MM.1S (cell line): Measurements from ENCODE around the gene HYAL1.

Experiments used
- DNase-seq: peaks from one replicate; pipeline ENCODE4 v3.0.0-alpha.2; 2015
- H2AFZ ChIP-seq: fragments of 300-600 bp; sonication (generic); 2 replicates; pipeline ENCODE4 v1.6.0; 2016; ENCODE audit warnings: antibody characterized with exemption, low read length
- H3F3A ChIP-seq: fragments of 300-600 bp; sonication (generic); 2 replicates; pipeline ENCODE4 v1.6.1; 2016; ENCODE audit warnings: mild to moderate bottlenecking, antibody characterized with exemption, low read length, moderate library complexity, mixed read lengths; ENCODE audit not compliant: insufficient read depth
- H3K27ac ChIP-seq: fragments of 300-600 bp; sonication (generic); 2 replicates; pipeline ENCODE4 v1.5.1; 2016; ENCODE audit warnings: mild to moderate bottlenecking, low read length
- H3K27me3 ChIP-seq: fragments of 300-600 bp; sonication (generic); replicated peaks from 2 replicates; pipeline ENCODE4 v1.6.0; 2016; ENCODE audit warnings: low read length; ENCODE audit not compliant: insufficient read depth
- H3K36me3 ChIP-seq: fragments of 300-600 bp; sonication (generic); replicated peaks from 2 replicates; pipeline ENCODE4 v1.6.1; 2016; ENCODE audit warnings: mild to moderate bottlenecking, low read length, mixed read lengths; ENCODE audit not compliant: insufficient read depth
- H3K4me1 ChIP-seq: fragments of 300-600 bp; sonication (generic); 2 replicates; pipeline ENCODE4 v1.6.1; 2016; ENCODE audit warnings: low read length, mixed read lengths
- H3K4me2 ChIP-seq: fragments of 300-600 bp; sonication (generic); 2 replicates; pipeline ENCODE4 v1.6.0; 2016; ENCODE audit warnings: low read depth, low read length
- H3K4me3 ChIP-seq: fragments of 300-600 bp; sonication (generic); 2 replicates; pipeline ENCODE4 v1.5.1; 2016; ENCODE audit warnings: low read length, mixed read lengths
- H3K79me2 ChIP-seq: fragments of 300-600 bp; sonication (generic); 2 replicates; pipeline ENCODE4 v1.6.1; 2016; ENCODE audit warnings: mixed run types, low read length, mixed read lengths
- H3K9ac ChIP-seq: fragments of 300-600 bp; sonication (generic); 2 replicates; pipeline ENCODE4 v1.6.1; 2016; ENCODE audit warnings: low read length, mixed read lengths
- H3K9me2 ChIP-seq: fragments of 300-600 bp; sonication (generic); replicated peaks from 2 replicates; pipeline ENCODE4 v1.6.1; 2016; ENCODE audit warnings: mild to moderate bottlenecking, low read length, mixed read lengths; ENCODE audit not compliant: insufficient read depth
- H3K9me3 ChIP-seq: fragments of 300-600 bp; sonication (generic); replicated peaks from 2 replicates; pipeline ENCODE4 v1.6.1; 2016; ENCODE audit warnings: mild to moderate bottlenecking, low read length, mixed read lengths; ENCODE audit not compliant: insufficient read depth
- H4K20me1 ChIP-seq: fragments of 300-600 bp; sonication (generic); 2 replicates; pipeline ENCODE4 v1.6.1; 2016; ENCODE audit warnings: mild to moderate bottlenecking, low read length, moderate library complexity, mixed read lengths; ENCODE audit not compliant: insufficient read depth
- EZH2 ChIP-seq: fragments of 300-600 bp; sonication (generic); optimal IDR thresholded peaks from 2 replicates; pipeline ENCODE3; 2017; ENCODE audit warnings: low read depth, mild to moderate bottlenecking, antibody characterized with exemption, low read length, mixed read lengths
- EZH2phosphoT487 ChIP-seq: fragments of 300-600 bp; sonication (generic); IDR thresholded peaks from 2 replicates; pipeline ENCODE4 v1.6.1; 2018; ENCODE audit warnings: antibody characterized with exemption, low read length
- TF ChIP-seq, protein P1 (sequence below): fragments of 300-600 bp; sonication (generic); IDR thresholded peaks from 2 replicates; pipeline ENCODE4 v1.5.1; 2016; ENCODE audit warnings: antibody characterized with exemption, low read length, mixed read lengths

The HYAL1 gene

DNA sequence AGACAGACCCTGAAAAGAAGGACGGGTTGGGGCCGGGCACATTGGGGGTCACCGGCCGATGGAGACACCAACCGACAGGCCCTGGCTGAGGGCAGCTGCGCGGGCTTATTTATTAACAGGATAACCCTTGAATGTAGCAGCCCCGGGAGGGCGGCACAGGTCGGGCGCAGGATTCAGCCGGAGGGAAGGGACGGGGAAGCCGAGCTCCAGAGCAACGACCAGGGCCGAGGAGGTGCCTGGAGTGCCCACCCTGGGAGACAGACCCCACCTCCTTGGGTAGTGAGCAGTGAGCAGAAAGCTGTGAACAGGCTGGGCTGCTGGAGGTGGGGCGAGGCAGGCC, 26.6 kb downstream of the HYAL1 start:
- no peak for DNase-seq
- no peaks in the 10 kb centered on the region for H3K79me2 ChIP-seq
- H2AFZ ChIP-seq = no peak overlapping the region
- H3K27me3 ChIP-seq = peaks cover 61% of the 10 kb centered on the region
- no peak overlapping the region for H3K4me2 ChIP-seq
- TF ChIP-seq EZH2phosphoT487 = no peak
- no peak for TF ChIP-seq EZH2
- TF ChIP-seq, protein P1, sequence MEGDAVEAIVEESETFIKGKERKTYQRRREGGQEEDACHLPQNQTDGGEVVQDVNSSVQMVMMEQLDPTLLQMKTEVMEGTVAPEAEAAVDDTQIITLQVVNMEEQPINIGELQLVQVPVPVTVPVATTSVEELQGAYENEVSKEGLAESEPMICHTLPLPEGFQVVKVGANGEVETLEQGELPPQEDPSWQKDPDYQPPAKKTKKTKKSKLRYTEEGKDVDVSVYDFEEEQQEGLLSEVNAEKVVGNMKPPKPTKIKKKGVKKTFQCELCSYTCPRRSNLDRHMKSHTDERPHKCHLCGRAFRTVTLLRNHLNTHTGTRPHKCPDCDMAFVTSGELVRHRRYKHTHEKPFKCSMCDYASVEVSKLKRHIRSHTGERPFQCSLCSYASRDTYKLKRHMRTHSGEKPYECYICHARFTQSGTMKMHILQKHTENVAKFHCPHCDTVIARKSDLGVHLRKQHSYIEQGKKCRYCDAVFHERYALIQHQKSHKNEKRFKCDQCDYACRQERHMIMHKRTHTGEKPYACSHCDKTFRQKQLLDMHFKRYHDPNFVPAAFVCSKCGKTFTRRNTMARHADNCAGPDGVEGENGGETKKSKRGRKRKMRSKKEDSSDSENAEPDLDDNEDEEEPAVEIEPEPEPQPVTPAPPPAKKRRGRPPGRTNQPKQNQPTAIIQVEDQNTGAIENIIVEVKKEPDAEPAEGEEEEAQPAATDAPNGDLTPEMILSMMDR = no peak
- no peaks in the 10 kb centered on the region for H3F3A ChIP-seq
- H4K20me1 ChIP-seq = no peaks in the 10 kb centered on the region
- no peak overlapping the region for H3K9ac ChIP-seq
- H3K9me3 ChIP-seq = no peaks in the 10 kb centered on the region
- H3K4me3 ChIP-seq = no peak overlapping the region
- no peak overlapping the region for H3K27ac ChIP-seq
- H3K36me3 ChIP-seq = no peaks in the 10 kb centered on the region
- H3K9me2 ChIP-seq = no peaks in the 10 kb centered on the region
- peaks cover 13% of the 10 kb centered on the region; the same call in 1 of the 2 replicates for H3K4me1 ChIP-seq

DNA sequence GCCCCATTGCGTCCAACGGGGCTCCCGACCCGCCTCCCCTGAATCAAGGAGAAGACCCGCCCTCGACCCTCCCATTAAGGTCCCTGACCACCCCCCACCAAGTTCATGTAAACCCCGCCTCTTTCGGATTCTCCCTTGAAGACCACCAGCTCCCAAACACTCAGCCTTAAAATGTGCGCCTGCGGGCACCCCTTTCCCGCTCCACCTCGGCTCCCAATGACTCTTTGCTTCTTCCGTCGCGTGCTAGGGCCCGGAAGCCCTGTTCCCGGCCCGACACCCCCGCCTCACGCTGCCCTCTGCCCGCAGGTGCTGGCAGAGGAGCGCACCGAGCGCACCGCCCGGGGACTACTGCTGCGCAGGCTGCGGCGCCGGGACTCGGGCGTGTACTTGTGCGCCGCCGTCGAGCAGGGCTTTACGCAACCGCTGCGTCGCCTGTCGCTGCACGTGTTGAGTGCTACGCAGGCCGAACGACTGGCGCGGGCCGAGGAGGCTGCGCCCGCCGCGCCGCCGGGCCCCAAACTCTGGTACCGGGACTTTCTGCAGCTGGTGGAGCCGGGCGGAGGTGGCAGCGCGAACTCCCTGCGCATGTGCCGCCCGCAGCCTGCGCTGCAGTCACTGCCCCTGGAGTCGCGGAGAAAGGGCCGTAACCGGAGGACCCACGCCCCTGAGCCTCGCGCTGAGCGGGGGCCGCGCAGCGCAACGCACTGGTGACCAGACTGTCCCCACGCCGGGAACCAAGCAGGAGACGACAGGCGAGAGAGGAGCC, 27.2 kb downstream of the HYAL1 start:
- Histone ChIP-seq H3K27me3 (peaks cover 66% of the 10 kb centered on the region), H3K36me3 (no peaks in the 10 kb centered on the region), H3K4me1 (peaks cover 13% of the 10 kb centered on the region; the same call in 1 of the 2 replicates), H3K9me2 (no peaks in the 10 kb centered on the region), H2AFZ (no peak overlapping the region), H3K4me3 (no peak overlapping the region), H3K79me2 (no peaks in the 10 kb centered on the region), H4K20me1 (no peaks in the 10 kb centered on the region), H3K9me3 (no peaks in the 10 kb centered on the region), H3K9ac (no peak overlapping the region), H3K4me2 (no peak overlapping the region), H3F3A (no peaks in the 10 kb centered on the region), H3K27ac (no peak overlapping the region)
- no peak for DNase-seq
- TF ChIP-seq, protein P1 = no peak
- no peak for TF ChIP-seq EZH2

DNA sequence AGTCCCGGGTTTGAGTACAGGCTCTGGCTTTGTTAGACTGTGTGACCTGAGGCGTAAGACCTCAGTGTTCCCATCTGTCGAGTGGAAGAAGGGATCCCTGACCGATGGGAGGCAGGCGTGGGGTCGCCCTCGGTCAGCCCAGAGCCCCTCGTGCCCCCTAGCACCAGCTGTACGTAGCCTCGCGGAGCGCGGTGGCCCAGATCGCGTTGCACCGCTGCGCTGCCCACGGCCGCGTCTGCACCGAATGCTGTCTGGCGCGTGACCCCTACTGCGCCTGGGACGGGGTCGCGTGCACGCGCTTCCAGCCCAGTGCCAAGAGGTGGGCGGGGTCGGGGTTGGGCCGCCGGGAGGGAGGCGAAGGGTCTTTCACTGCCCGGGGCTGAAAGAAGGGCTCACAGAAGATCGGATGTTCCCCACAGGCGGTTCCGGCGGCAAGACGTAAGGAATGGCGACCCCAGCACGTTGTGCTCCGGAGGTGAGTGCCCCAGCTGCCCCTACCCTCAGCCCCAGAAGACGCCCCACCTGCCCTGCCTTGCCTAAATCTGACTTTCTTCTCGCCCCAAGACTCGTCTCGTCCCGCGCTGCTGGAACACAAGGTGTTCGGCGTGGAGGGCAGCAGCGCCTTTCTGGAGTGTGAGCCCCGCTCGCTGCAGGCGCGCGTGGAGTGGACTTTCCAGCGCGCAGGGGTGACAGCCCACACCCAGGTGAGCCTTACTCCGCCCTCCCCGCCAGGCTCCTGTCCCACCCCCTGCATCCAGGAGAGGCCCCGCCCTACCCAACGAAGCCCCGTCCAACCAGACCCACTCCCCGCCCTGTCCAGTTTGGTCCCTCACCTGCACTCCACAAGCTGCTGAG, 28.0 kb downstream of the HYAL1 start:
- Histone ChIP-seq H3K4me2 (no peak overlapping the region), H3K27me3 (peaks cover 74% of the 10 kb centered on the region), H3K4me3 (no peak overlapping the region)

More for the DNA sequence above, 28.0 kb downstream of the HYAL1 start:
- no peaks in the 10 kb centered on the region for H4K20me1 ChIP-seq
- no peak for DNase-seq
- TF ChIP-seq, protein P1 = no peak
- 0 out of 2 replicates have a peak, but pooled peaks have one; percentile 19 for TF ChIP-seq EZH2phosphoT487
- no peak overlapping the region for H2AFZ ChIP-seq
- no peaks in the 10 kb centered on the region for H3K9me3 ChIP-seq
- H3K4me1 ChIP-seq = peaks cover 13% of the 10 kb centered on the region; the same call in 1 of the 2 replicates
- H3F3A ChIP-seq = no peaks in the 10 kb centered on the region
- H3K9ac ChIP-seq = no peak overlapping the region
- no peaks in the 10 kb centered on the region for H3K9me2 ChIP-seq
- H3K27ac ChIP-seq = no peak overlapping the region
- H3K36me3 ChIP-seq = no peaks in the 10 kb centered on the region
- no peaks in the 10 kb centered on the region for H3K79me2 ChIP-seq
